ENCODE data around the gene AAGAB.

Gene AAGAB

GRCh38 chr15:67178569-67179210 lies 75.8 kb downstream of the AAGAB start:
- H3K4me3 Mint-ChIP-seq = no peak overlapping the region
- H3K36me3 Mint-ChIP-seq (ENCODE audit: low read depth) = peaks cover 46% of the 10 kb centered on the region
- H3K4me1 Mint-ChIP-seq = peaks cover 51% of the 10 kb centered on the region
- no peak overlapping the region for H3K27ac Mint-ChIP-seq
- peaks cover 3% of the 10 kb centered on the region for H3K27me3 Mint-ChIP-seq (ENCODE audit: low read depth, poor library complexity)
- TF ChIP-seq CTCF (IDR thresholded peaks at IDR 0.05) = no peak
- no peaks in the 10 kb centered on the region for H3K9me3 Mint-ChIP-seq
- no peak for DNase-seq

DNA sequence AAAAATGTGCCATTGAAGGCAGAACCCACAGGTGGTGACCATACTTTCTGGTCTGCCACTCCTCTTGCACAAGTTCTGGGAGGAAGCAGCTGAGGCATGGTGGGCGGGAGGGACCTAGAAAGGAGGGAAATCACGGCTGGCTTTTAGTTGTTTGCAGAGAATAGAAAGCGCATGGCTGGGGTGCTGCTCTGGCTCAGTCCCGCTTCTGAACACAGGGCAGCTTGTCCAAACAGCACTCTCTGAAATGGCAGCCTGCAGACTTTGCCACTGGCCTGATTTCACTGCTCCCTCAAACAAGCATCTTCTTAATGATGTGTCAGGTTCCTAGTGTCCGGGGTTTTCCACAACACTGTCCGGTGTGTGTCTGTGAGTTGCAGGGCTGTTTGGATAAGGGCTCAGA lies 76.7 kb downstream of the AAGAB start:
- peaks cover 49% of the 10 kb centered on the region for H3K36me3 Mint-ChIP-seq (ENCODE audit: low read depth)
- DNase-seq = no peak
- no peaks in the 10 kb centered on the region for H3K9me3 Mint-ChIP-seq
- TF ChIP-seq CTCF (IDR thresholded peaks at IDR 0.05) = no peak
- H3K4me1 Mint-ChIP-seq = peaks cover 60% of the 10 kb centered on the region
- H3K27ac Mint-ChIP-seq = peak overlapping the region; percentile 42
- H3K27me3 Mint-ChIP-seq (ENCODE audit: low read depth, poor library complexity) = peaks cover 2% of the 10 kb centered on the region
- no peak overlapping the region for H3K4me3 Mint-ChIP-seq

DNA sequence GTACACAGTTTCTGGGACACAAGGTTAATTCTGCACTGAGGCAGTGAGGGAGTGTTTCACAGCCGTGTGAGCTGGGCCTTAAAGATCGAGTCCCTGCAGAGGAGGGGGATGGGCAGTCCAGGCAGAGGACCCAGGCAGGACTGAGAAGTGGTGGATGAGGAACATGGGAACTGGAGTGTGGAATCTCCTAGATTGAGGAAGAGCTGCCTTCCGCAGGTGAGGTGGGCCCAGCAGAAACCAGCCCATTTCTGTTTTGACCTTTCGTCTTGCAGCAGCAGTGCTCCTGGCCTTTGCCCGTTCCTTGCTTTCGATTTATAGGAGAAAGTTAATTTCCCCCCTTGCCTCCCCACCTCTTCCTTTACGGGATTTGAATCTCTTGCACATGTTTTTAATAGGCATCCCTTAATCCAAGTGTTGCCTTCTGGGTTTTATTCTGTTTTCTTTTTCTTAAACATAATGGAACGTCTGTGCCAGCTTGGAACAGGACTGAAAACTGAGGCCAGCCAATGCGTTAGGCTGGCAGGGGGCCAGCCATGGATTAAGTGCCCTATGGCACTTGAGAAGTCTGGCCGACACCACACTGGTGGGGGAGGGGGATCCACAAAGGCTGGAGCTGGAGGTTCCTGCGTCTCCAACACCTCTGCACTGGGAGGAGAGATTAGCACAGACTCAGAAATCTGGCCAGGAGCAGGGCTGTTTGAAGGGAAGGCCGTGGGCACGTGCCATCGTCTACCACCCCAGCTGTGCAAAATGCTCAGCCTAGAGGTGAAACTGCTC lies 78.1 kb downstream of the AAGAB start:
- peaks cover 4% of the 10 kb centered on the region for H3K27me3 Mint-ChIP-seq (ENCODE audit: low read depth, poor library complexity)
- no peaks in the 10 kb centered on the region for H3K9me3 Mint-ChIP-seq
- H3K27ac Mint-ChIP-seq = peak overlapping the region; percentile 80
- H3K4me1 Mint-ChIP-seq = peaks cover 74% of the 10 kb centered on the region
- no peak for TF ChIP-seq CTCF (IDR thresholded peaks at IDR 0.05)
- peak overlapping the region; percentile 29 for H3K4me3 Mint-ChIP-seq
- DNase-seq = no peak
- peaks cover 53% of the 10 kb centered on the region for H3K36me3 Mint-ChIP-seq (ENCODE audit: low read depth)

DNA sequence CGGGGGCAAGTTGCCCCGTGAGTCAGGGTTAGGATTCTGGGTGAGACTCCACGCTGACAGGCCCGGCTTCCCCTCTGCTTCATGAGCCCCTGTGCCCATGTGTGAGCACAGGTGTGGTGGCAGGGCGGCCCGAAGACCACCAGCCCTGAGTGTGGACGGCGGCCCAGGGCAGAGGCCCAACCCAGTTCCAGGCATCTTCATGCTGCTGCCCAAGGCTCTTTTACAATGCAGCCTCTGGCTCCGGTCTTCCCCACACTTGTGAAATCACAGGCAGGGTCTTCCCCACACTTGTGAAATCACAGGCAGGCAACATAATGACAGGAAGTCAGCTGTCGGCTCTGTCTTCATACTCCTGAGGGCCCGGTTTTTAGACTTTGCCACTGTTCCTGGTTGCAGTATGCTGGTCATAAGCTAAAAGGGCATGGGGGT lies 78.8 kb downstream of the AAGAB start:
- H3K4me1 Mint-ChIP-seq = peaks cover 81% of the 10 kb centered on the region
- H3K27me3 Mint-ChIP-seq (ENCODE audit: low read depth, poor library complexity) = peaks cover 4% of the 10 kb centered on the region
- H3K27ac Mint-ChIP-seq = peak overlapping the region; percentile 80
- TF ChIP-seq CTCF (IDR thresholded peaks at IDR 0.05) = no peak
- peaks cover 59% of the 10 kb centered on the region for H3K36me3 Mint-ChIP-seq (ENCODE audit: low read depth)
- H3K9me3 Mint-ChIP-seq = no peaks in the 10 kb centered on the region
- H3K4me3 Mint-ChIP-seq = no peak overlapping the region
- no peak for DNase-seq

- peaks cover 4% of the 10 kb centered on the region for H3K27me3 Mint-ChIP-seq (ENCODE audit: low read depth, poor library complexity)
- DNase-seq = no peak
- no peak for TF ChIP-seq CTCF (IDR thresholded peaks at IDR 0.05)
- H3K36me3 Mint-ChIP-seq (ENCODE audit: low read depth) = peaks cover 61% of the 10 kb centered on the region
- no peak overlapping the region for H3K4me3 Mint-ChIP-seq
- H3K27ac Mint-ChIP-seq = peak overlapping the region; percentile 55
- peaks cover 87% of the 10 kb centered on the region for H3K4me1 Mint-ChIP-seq
- no peaks in the 10 kb centered on the region for H3K9me3 Mint-ChIP-seq
Observed at GRCh38 chr15:67174864-67175573, 79.4 kb downstream of the AAGAB start.
